HG03442 (cell line): ENCODE measurements around the gene HTR3B.

ENCODE experiments used
- ATAC-seq: cut with Tn5 transposase; IDR thresholded peaks from one replicate; pipeline ENCODE4 v1.9.1; 2021; ENCODE audit warnings: mild to moderate bottlenecking, moderate library complexity; ENCODE audit not compliant: unreplicated experiment

Gene HTR3B

GRCh38 chr11:113986351-113987140 lies 82.0 kb downstream of the HTR3B start:
- no peak for ATAC-seq

- no peak for ATAC-seq
These were observed 84.8 kb downstream of the HTR3B start for GRCh38 chr11:113989381-113989780.

- ATAC-seq = no peak
These were observed 85.3 kb downstream of the HTR3B start for GRCh38 chr11:113989916-113990315.

GRCh38 chr11:113991170-113991569 lies 86.6 kb downstream of the HTR3B start:
- ATAC-seq = no peak

- ATAC-seq = no peak
These were observed 87.3 kb downstream of the HTR3B start for GRCh38 chr11:113991718-113992458.

- no peak for ATAC-seq
These were observed 88.0 kb downstream of the HTR3B start for GRCh38 chr11:113992459-113993110.

- no peak for ATAC-seq
These were observed 89.7 kb downstream of the HTR3B start for GRCh38 chr11:113994077-113994954.
